T follicular helper cell (primary cell): ENCODE results near the gene SH2D3C.

ENCODE experiments used
- DNase-seq: peaks from one replicate; pipeline ENCODE4 v3.0.0-alpha.2; 2020; ENCODE audit warnings: low read depth

SH2D3C gene

GRCh38 chr9:127698985-127699670 lies 79.3 kb downstream of the SH2D3C start:
- peak; percentile 71 for DNase-seq

GRCh38 chr9:127698386-127698785 lies 80.1 kb downstream of the SH2D3C start:
- no peak for DNase-seq

GRCh38 chr9:127697575-127697974 lies 80.9 kb downstream of the SH2D3C start:
- no peak for DNase-seq

- DNase-seq: no peak
Observed at GRCh38 chr9:127694890-127695720, 83.4 kb downstream of the SH2D3C start.

GRCh38 chr9:127693697-127694096 lies 84.8 kb downstream of the SH2D3C start:
- DNase-seq: no peak

- DNase-seq: no peak
Observed at GRCh38 chr9:127693143-127693542, 85.3 kb downstream of the SH2D3C start.

GRCh38 chr9:127692071-127692470 lies 86.4 kb downstream of the SH2D3C start:
- no peak for DNase-seq

GRCh38 chr9:127690735-127691134 lies 87.7 kb downstream of the SH2D3C start:
- no peak for DNase-seq

- no peak for DNase-seq
Observed at GRCh38 chr9:127689329-127690000, 89.0 kb downstream of the SH2D3C start.
